ENCODE measurements around the gene NDUFC1.

Gene NDUFC1

DNA sequence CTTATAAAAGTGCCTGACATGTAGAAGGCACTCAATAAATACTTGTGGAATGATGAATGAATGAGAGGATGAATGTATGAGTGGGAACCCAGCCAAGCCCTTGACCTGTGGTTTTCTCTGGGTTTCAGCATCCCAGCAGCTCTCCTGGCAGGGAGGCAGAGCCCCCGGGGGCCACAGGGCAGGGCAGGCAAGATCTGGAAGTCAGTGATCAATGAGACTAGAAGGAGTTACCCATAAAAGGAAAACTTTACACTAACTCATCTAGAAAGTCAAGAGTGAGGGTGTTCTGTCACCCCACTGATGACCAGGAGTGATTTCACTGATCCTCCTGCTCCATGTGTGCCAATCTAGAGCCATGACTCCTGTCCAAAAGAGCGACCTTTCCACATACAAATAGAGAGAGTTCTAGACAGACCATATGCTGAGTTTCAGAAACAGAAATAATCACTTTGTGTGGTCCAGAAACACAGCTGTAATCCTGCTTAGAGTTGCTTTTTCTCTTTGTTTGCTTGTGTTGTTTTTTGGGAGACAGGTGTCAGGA is 59.7 kb downstream of the NDUFC1 start:
- no peak overlapping the region for H3K4me3 ChIP-seq (ENCODE audit: low read depth, low read length)
- TF ChIP-seq, protein P1, sequence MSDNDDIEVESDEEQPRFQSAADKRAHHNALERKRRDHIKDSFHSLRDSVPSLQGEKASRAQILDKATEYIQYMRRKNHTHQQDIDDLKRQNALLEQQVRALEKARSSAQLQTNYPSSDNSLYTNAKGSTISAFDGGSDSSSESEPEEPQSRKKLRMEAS (IDR thresholded peaks at IDR 0.05; ENCODE audit: low read depth, low read length): no peak
- TF ChIP-seq POLR2A (IDR thresholded peaks at IDR 0.05; ENCODE audit: extremely low read depth, insufficient read length) (no peak), MYC (IDR thresholded peaks at IDR 0.05; ENCODE audit: low read depth, low read length) (no peak)
- TF ChIP-seq, protein P2, sequence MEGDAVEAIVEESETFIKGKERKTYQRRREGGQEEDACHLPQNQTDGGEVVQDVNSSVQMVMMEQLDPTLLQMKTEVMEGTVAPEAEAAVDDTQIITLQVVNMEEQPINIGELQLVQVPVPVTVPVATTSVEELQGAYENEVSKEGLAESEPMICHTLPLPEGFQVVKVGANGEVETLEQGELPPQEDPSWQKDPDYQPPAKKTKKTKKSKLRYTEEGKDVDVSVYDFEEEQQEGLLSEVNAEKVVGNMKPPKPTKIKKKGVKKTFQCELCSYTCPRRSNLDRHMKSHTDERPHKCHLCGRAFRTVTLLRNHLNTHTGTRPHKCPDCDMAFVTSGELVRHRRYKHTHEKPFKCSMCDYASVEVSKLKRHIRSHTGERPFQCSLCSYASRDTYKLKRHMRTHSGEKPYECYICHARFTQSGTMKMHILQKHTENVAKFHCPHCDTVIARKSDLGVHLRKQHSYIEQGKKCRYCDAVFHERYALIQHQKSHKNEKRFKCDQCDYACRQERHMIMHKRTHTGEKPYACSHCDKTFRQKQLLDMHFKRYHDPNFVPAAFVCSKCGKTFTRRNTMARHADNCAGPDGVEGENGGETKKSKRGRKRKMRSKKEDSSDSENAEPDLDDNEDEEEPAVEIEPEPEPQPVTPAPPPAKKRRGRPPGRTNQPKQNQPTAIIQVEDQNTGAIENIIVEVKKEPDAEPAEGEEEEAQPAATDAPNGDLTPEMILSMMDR (IDR thresholded peaks at IDR 0.05; ENCODE audit: low read depth, low read length): no peak
- no peak for DNase-seq (ENCODE audit: low read depth)

DNA sequence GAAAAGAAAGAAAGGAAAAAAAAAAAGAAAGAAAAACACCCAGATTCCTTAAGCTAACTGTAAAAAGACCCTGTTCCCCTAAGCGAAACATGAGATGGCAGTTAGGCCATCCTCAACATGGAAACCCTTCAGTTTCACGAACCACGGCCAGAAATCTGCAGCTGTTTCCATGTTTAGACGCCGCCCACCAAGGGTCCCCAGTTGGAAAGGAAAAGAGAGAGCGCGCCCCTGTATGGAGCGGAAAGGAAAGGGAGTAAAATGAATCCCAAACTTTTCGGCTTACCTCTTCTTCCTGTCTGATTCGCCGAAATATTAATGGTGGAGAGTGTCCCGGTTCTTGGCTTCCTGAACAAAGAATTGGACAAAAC is 60.5 kb downstream of the NDUFC1 start:
- no peak overlapping the region for H3K4me3 ChIP-seq (ENCODE audit: low read depth, low read length)
- TF ChIP-seq, protein P2 (IDR thresholded peaks at IDR 0.05; ENCODE audit: low read depth, low read length): no peak
- TF ChIP-seq MYC (IDR thresholded peaks at IDR 0.05; ENCODE audit: low read depth, low read length) (no peak), POLR2A (IDR thresholded peaks at IDR 0.05; ENCODE audit: extremely low read depth, insufficient read length) (no peak)
- TF ChIP-seq, protein P1 (IDR thresholded peaks at IDR 0.05; ENCODE audit: low read depth, low read length): no peak
- no peak for DNase-seq (ENCODE audit: low read depth)

DNA sequence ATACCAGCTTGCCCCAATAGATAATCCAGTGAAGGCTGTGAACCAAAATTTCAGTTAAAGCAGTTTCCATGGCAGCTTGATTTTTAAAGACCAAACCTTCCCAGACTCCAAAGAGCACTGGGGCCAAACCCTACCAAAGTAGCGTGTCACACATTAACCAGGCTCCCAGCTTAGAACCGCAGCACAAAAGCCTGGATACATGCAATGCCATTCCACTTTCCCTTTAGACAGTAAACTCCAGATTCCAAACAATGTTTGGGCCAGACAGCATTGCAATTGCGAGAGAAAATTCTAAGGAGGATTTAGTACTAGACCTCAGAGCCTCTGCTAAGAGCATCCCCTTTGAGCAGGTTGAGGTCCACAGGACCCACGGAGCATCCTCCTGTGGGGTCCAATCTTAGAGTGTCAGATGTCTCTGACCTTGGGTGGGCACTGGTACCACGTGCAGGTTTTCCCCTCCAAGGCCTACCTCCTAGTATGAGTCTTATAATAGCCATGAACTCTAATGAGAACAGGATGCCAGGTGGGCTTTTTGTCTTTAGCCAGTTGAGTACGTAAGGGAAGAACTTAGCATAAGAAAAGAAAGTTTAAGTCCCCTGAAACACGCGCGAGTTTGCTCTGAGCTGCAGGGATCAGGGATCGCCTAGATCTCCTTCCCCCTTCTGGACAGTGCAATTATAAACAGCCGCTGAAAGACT is 61.0 kb downstream of the NDUFC1 start:
- DNase-seq (ENCODE audit: low read depth): no peak
- TF ChIP-seq, protein P1 (IDR thresholded peaks at IDR 0.05; ENCODE audit: low read depth, low read length): no peak
- TF ChIP-seq MYC (IDR thresholded peaks at IDR 0.05; ENCODE audit: low read depth, low read length) (no peak), POLR2A (IDR thresholded peaks at IDR 0.05; ENCODE audit: extremely low read depth, insufficient read length) (no peak)
- TF ChIP-seq, protein P2 (IDR thresholded peaks at IDR 0.05; ENCODE audit: low read depth, low read length): no peak
- no peak overlapping the region for H3K4me3 ChIP-seq (ENCODE audit: low read depth, low read length)
